Calu3 (cell line): ENCODE results near the gene ZNF43. TPM values are rescaled to one million over a fixed set of nuclear protein-coding genes. Genes with fewer than 3 reads are reported as not detected.
"Not testable (repeated sequence)": the region's sequence is repeated elsewhere in the genome, so short reads cannot be mapped to it uniquely, and the experiment has no call there.

Experiments
- Bru-seq: library from RNA; stranded (reverse); fragments of 400-500 nt; gene quantifications from one replicate; lab custom pipeline; 2021; lab: Mats Ljungman, UMichigan
- BruChase-seq, 2 experiments: library from RNA; stranded (reverse); fragments of 400-500 nt; gene quantifications; one replicate each; lab custom pipeline; 2021; lab: Mats Ljungman, UMichigan
- BruUV-seq: library from RNA; stranded (reverse); fragments of 400-500 nt; replicated peaks from 2 replicates; lab custom pipeline; 2021; lab: Mats Ljungman, UMichigan
- CTCF ChIA-PET: fragments of 300-600 bp; sonication (Branson Sonifier 250); formaldehyde crosslinking; loops from one replicate; lab custom pipeline; 2022; ENCODE audit warnings: antibody characterized with exemption; lab: Charles Lee
- DNase-seq: peaks from one replicate; pipeline ENCODE4 v3.0.0; 2022
- H3K27ac Mint-ChIP-seq: one replicate; pipeline ENCODE4 v1.8.0; 2022; ENCODE audit warnings: mixed read lengths; ENCODE audit not compliant: unreplicated experiment
- H3K27me3 Mint-ChIP-seq: one replicate; pipeline ENCODE4 v1.8.0; 2022; ENCODE audit warnings: mixed read lengths; ENCODE audit not compliant: unreplicated experiment
- H3K36me3 Mint-ChIP-seq: one replicate; pipeline ENCODE4 v1.8.0; 2022; ENCODE audit warnings: mild to moderate bottlenecking, moderate library complexity, mixed read lengths; ENCODE audit not compliant: insufficient read depth, unreplicated experiment
- H3K4me1 Mint-ChIP-seq: one replicate; pipeline ENCODE4 v1.8.0; 2022; ENCODE audit warnings: mild to moderate bottlenecking, low read depth, mixed read lengths; ENCODE audit not compliant: unreplicated experiment
- H3K4me3 Mint-ChIP-seq: one replicate; pipeline ENCODE4 v1.8.0; 2022; ENCODE audit warnings: mild to moderate bottlenecking, low read depth, moderate library complexity, mixed read lengths; ENCODE audit not compliant: unreplicated experiment
- H3K9me3 Mint-ChIP-seq: one replicate; pipeline ENCODE4 v1.8.0; 2022; ENCODE audit warnings: low read depth, mixed read lengths; ENCODE audit not compliant: unreplicated experiment
- intact Hi-C: fragments of 100-400 bp; cut with micrococcal nuclease; formaldehyde crosslinking; loops from one replicate; pipeline ENCODE4 v1.10.0; 2022; ENCODE audit not compliant: unreplicated experiment
- long read RNA-seq: library from polyadenylated mRNA; stranded (forward); transcript quantifications from one replicate; pipeline ENCODE4 v2.0.0, GENCODE V29; 2022
- total RNA-seq: library from RNA; stranded (reverse); gene quantifications from 2 replicates; pipeline ENCODE4 v1.2.3, GENCODE V29; 2022
- TF ChIP-seq, protein P1 (sequence below): fragments of 200-600 bp; IDR thresholded peaks from one replicate; pipeline ENCODE4 v1.8.0; 2022; ENCODE audit warnings: antibody characterized with exemption; ENCODE audit not compliant: unreplicated experiment

Gene ZNF43
- 6.1 and 6.5 TPM in 2 replicates for total RNA-seq
- percentile 61 among the genes with signal in this experiment for Bru-seq, nascent RNA
- BruChase-seq, experiment 1, labeled RNA remaining after a 6-hour chase = percentile 56 among the genes with signal in this experiment
- BruChase-seq, experiment 2, labeled RNA remaining after a 2-hour chase = percentile 63 among the genes with signal in this experiment
- long read RNA-seq, partial matches to known transcripts = 0 of 4 reads
- long read RNA-seq, other reads (novel, unspliced or antisense) = 3 of 4 reads

DNA sequence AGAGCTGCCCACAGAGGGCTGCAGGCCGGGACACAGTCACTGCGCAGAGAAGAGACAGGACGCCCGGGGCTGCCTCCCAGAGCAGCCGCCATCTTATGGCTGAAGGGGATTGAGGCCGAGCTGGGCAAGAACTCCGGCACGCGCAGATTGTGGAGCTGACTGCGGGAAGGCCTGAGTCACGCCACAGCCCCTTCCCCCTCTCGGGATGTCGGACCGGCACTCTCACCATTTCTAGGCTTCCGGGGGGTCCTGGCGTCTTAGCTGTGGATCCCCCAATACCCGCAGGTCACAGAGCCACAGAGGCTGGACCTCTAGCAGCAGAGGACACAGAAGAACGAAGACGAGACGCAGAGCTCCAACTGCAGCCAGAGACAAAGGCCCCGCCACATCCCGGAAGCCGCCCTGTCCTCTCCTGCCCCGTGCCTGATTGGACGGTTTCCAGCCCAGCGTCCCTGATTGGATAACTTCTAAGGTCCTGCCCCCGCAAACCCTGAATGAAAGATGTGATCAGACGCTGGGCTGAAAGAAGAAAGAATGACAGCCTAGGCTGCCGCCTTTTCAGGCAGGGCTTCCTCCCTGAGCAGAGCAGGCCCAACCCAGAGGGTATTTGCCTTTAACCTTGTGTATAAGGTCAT, at the start of gene ZNF43:
ZNF43 (minus strand) TSS at position 373 of the 635 bp plus-strand sequence; CDS start at position 229, 144 bp downstream.
- BruUV-seq = no TSS peak
- intact Hi-C loops = no loop called here
- TF ChIP-seq, protein P1, sequence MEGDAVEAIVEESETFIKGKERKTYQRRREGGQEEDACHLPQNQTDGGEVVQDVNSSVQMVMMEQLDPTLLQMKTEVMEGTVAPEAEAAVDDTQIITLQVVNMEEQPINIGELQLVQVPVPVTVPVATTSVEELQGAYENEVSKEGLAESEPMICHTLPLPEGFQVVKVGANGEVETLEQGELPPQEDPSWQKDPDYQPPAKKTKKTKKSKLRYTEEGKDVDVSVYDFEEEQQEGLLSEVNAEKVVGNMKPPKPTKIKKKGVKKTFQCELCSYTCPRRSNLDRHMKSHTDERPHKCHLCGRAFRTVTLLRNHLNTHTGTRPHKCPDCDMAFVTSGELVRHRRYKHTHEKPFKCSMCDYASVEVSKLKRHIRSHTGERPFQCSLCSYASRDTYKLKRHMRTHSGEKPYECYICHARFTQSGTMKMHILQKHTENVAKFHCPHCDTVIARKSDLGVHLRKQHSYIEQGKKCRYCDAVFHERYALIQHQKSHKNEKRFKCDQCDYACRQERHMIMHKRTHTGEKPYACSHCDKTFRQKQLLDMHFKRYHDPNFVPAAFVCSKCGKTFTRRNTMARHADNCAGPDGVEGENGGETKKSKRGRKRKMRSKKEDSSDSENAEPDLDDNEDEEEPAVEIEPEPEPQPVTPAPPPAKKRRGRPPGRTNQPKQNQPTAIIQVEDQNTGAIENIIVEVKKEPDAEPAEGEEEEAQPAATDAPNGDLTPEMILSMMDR = no peak
- Mint-ChIP-seq H3K36me3 (peaks cover 8% of the 10 kb centered on the region), H3K4me3 (peak within 1 kb of the TSS; percentile 70), H3K27me3 (no peaks in the 10 kb centered on the region), H3K27ac (peak within 1 kb of the TSS; percentile 85), H3K4me1 (no peaks in the 10 kb centered on the region), H3K9me3 (peaks cover 3% of the 10 kb centered on the region)
- CTCF ChIA-PET = no interaction called here
- peak; percentile 70 for DNase-seq

DNA sequence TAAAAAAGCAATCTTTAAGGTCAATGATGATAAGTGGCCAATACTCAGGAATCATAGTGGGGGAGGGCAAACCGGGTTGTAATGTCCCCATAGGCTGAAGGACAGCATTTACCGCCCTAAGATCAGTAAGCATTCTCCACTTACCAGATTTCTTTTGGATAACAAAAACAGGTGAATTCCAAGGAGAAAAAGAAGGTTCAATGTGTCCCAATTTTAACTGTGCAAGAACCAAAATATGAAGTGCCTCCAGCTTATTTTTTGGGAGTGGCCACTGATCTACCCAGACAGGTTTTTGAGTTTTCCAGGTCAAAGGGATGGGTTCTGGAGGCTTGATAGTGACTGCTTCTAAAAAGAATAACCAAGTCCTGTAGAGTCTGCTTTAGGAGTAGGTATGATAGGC, 49.5 kb upstream of the ZNF43 start:
- H3K9me3 Mint-ChIP-seq, BruUV-seq, H3K27ac Mint-ChIP-seq: not testable (repeated sequence)

DNA sequence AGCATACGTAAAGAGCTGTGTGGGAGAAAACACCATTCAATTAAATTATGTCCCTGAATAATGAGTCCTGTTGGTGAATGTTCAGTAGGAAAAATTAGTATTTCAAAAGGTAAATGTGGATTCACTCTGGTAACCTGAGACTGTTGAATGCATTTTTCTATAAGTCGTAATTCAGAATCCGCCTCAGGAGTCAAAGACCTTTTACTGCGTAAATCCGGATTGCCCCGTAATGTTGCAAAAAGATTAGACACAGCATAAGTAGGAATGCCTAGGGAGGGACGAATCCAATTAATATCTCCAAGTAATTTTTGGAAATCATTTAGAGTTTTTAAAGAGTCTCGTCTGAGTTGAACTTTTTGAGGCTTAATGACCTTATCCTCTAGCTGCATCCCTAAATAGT, 48.8 kb upstream of the ZNF43 start:
- DNase-seq, H3K27me3 Mint-ChIP-seq, H3K4me3 Mint-ChIP-seq, intact Hi-C loops, H3K27ac Mint-ChIP-seq, H3K36me3 Mint-ChIP-seq, H3K4me1 Mint-ChIP-seq, CTCF ChIA-PET, BruUV-seq: not testable (repeated sequence)
- H3K9me3 Mint-ChIP-seq = peaks cover 13% of the 10 kb centered on the region

More for the DNA sequence above, 49.5 kb upstream of the ZNF43 start:
- DNase-seq, H3K4me1 Mint-ChIP-seq, H3K4me3 Mint-ChIP-seq, H3K27me3 Mint-ChIP-seq, intact Hi-C loops, CTCF ChIA-PET, H3K36me3 Mint-ChIP-seq: not testable (repeated sequence)

GRCh38 chr19:21883516-21883915, 47.5 kb upstream of the ZNF43 start:
- no peak for DNase-seq
- H3K27ac Mint-ChIP-seq = no peak overlapping the region
- no TSS peak for BruUV-seq
- no peaks in the 10 kb centered on the region for H3K36me3 Mint-ChIP-seq
- peaks cover 18% of the 10 kb centered on the region for H3K9me3 Mint-ChIP-seq
- CTCF ChIA-PET = no interaction called here
- H3K27me3 Mint-ChIP-seq = no peaks in the 10 kb centered on the region
- no peaks in the 10 kb centered on the region for H3K4me1 Mint-ChIP-seq
- no peak overlapping the region for H3K4me3 Mint-ChIP-seq
- intact Hi-C loops = no loop called here
- TF ChIP-seq, protein P1 = no peak

- DNase-seq, H3K27ac Mint-ChIP-seq, H3K4me1 Mint-ChIP-seq, intact Hi-C loops, BruUV-seq, H3K27me3 Mint-ChIP-seq, H3K36me3 Mint-ChIP-seq, H3K4me3 Mint-ChIP-seq, CTCF ChIA-PET: not testable (repeated sequence)
- peaks cover 17% of the 10 kb centered on the region for H3K9me3 Mint-ChIP-seq
Measured at GRCh38 chr19:21880761-21881160, 44.8 kb upstream of the ZNF43 start.
